ENCODE measurements around the gene ETFA.

ETFA gene

GRCh38 chr15:76192715-76193114 lies 118.6 kb downstream of the ETFA start:
- DNase-seq (ENCODE audit: low read depth) = no peak
- H3K4me3 ChIP-seq (ENCODE audit: low read depth, low read length) = no peak overlapping the region
- TF ChIP-seq MAX (IDR thresholded peaks at IDR 0.05; ENCODE audit: low read depth, low read length) (no peak), MYC (IDR thresholded peaks at IDR 0.05; ENCODE audit: low read depth, low read length) (no peak), POLR2A (IDR thresholded peaks at IDR 0.05; ENCODE audit: extremely low read depth, insufficient read length) (no peak)
- TF ChIP-seq, protein P1, sequence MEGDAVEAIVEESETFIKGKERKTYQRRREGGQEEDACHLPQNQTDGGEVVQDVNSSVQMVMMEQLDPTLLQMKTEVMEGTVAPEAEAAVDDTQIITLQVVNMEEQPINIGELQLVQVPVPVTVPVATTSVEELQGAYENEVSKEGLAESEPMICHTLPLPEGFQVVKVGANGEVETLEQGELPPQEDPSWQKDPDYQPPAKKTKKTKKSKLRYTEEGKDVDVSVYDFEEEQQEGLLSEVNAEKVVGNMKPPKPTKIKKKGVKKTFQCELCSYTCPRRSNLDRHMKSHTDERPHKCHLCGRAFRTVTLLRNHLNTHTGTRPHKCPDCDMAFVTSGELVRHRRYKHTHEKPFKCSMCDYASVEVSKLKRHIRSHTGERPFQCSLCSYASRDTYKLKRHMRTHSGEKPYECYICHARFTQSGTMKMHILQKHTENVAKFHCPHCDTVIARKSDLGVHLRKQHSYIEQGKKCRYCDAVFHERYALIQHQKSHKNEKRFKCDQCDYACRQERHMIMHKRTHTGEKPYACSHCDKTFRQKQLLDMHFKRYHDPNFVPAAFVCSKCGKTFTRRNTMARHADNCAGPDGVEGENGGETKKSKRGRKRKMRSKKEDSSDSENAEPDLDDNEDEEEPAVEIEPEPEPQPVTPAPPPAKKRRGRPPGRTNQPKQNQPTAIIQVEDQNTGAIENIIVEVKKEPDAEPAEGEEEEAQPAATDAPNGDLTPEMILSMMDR (IDR thresholded peaks at IDR 0.05; ENCODE audit: low read depth, low read length) = no peak

GRCh38 chr15:76191539-76192244 lies 119.6 kb downstream of the ETFA start:
- TF ChIP-seq, protein P1 (IDR thresholded peaks at IDR 0.05; ENCODE audit: low read depth, low read length) = no peak
- TF ChIP-seq MAX (IDR thresholded peaks at IDR 0.05; ENCODE audit: low read depth, low read length) (no peak), MYC (IDR thresholded peaks at IDR 0.05; ENCODE audit: low read depth, low read length) (no peak), POLR2A (IDR thresholded peaks at IDR 0.05; ENCODE audit: extremely low read depth, insufficient read length) (no peak)
- no peak overlapping the region for H3K4me3 ChIP-seq (ENCODE audit: low read depth, low read length)
- DNase-seq (ENCODE audit: low read depth) = no peak

- peak overlapping the region; percentile 18 for H3K4me3 ChIP-seq (ENCODE audit: low read depth, low read length)
- peak; percentile 86 for DNase-seq (ENCODE audit: low read depth)
- TF ChIP-seq MAX (IDR thresholded peaks at IDR 0.05; ENCODE audit: low read depth, low read length) (0 out of 2 replicates have a peak, but pooled peaks have one; percentile 18), MYC (IDR thresholded peaks at IDR 0.05; ENCODE audit: low read depth, low read length) (no peak; the same call in 1 of the 2 replicates)
- TF ChIP-seq, protein P1 (IDR thresholded peaks at IDR 0.05; ENCODE audit: low read depth, low read length) = peak; percentile 90
Measured at GRCh38 chr15:76190751-76191538, 120.3 kb downstream of the ETFA start.

DNA sequence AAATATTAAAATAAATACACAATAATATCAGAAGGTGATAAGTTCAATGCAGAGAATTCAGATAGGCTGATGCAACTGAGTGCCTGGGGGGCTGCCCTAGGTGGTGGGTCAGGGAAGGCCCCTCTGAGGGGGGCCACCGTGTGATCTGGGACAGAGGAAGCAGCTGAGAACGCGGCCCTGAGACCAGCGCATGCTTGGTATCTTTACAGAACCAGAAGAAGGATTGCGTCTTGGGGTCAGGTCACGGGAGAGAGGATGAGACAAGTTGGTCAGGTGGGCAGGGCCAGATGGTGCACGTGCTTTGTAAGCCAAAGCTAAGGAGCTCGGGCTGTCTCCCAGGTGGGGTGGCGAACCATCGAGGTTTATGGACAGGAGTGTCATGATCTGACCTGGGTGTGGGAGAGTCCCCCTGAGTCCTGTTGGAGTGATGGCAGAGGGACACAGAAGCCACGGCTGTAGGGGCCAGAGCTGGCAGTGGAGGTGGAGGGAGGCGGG lies 121.2 kb downstream of the ETFA start:
- TF ChIP-seq MYC (IDR thresholded peaks at IDR 0.05; ENCODE audit: low read depth, low read length) (no peak), MAX (IDR thresholded peaks at IDR 0.05; ENCODE audit: low read depth, low read length) (peak; percentile 5; the same call in 1 of the 2 replicates)
- no peak for DNase-seq (ENCODE audit: low read depth)
- H3K4me3 ChIP-seq (ENCODE audit: low read depth, low read length) = no peak overlapping the region

- TF ChIP-seq, protein P1 (IDR thresholded peaks at IDR 0.05; ENCODE audit: low read depth, low read length) = no peak
- TF ChIP-seq POLR2A (IDR thresholded peaks at IDR 0.05; ENCODE audit: extremely low read depth, insufficient read length) = no peak
- TF ChIP-seq MYC (IDR thresholded peaks at IDR 0.05; ENCODE audit: low read depth, low read length) = no peak
- TF ChIP-seq MAX (IDR thresholded peaks at IDR 0.05; ENCODE audit: low read depth, low read length) = no peak
- no peak overlapping the region for H3K4me3 ChIP-seq (ENCODE audit: low read depth, low read length)
- no peak for DNase-seq (ENCODE audit: low read depth)
Measured at GRCh38 chr15:76189106-76189505, 122.2 kb downstream of the ETFA start.

DNA sequence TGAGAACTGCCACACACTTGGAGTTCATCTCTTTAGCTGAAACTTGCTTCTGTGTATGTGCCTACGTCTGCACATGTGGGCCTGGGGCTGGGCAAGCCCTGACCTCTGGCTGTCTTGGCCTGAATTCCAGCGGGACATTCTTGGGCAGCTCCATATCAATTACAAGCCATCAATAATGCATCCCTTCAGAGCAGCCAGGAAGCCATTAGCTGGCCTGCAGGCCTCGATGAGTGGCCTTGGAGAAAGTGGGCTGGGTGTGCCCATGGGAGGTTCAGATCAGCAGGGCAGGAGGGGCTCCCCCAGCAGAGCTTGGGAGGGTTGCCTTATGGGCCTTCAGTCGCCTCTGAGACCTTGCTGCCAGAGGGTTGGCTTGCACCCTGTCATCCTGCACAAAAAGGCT lies 124.1 kb downstream of the ETFA start:
- H3K4me3 ChIP-seq (ENCODE audit: low read depth, low read length) = no peak overlapping the region
- TF ChIP-seq MAX (IDR thresholded peaks at IDR 0.05; ENCODE audit: low read depth, low read length) = no peak
- TF ChIP-seq, protein P1 (IDR thresholded peaks at IDR 0.05; ENCODE audit: low read depth, low read length) = no peak
- TF ChIP-seq MYC (IDR thresholded peaks at IDR 0.05; ENCODE audit: low read depth, low read length) = no peak
- TF ChIP-seq POLR2A (IDR thresholded peaks at IDR 0.05; ENCODE audit: extremely low read depth, insufficient read length) = no peak
- DNase-seq (ENCODE audit: low read depth) = no peak
